ENCODE results near the gene PANX2.

DNA sequence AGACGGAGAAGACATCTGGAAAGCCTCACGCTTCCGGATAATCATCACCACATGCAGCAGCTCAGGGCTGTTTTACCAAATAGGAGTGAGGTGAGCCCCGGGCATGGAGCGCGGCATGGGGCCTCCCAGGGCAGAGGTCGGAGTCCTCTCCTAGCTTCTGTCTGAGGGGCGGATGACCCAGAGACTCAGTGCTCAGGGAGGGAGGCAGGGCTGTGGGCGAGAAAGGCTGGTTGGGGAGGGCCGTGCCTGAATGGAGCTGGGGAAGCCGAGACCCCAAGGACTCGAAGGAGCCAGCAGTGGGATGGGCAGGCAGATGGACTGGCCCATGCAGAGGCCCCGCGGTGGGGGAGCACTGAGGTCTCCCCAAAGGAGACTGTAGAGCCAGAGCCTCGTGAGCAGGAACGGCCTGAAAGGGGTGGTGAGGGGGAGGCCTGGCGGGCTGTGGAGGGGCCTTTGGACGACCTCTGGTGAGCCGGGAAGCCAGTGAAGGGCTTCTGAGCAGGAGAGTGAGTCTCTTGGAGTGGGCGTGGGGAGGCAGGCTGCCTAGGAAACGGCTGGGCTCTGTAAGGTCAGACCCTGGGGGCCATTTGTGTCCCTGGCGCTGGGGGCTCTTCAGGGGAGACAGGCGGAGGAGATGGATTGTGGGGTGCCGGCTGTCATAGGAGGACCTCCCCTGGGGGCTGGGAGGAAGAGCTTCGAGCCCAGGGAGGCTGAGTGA lies 24.7 kb upstream of the PANX2 start:
- no peak for TF ChIP-seq TAF1 (IDR thresholded peaks at IDR 0.05; ENCODE audit: borderline replicate concordance, low read depth, low read length)
- TF ChIP-seq POLR2AphosphoS5 (IDR thresholded peaks at IDR 0.05; ENCODE audit: low read depth, low read length), result no peak
- no peak for TF ChIP-seq POLR2A (IDR thresholded peaks at IDR 0.05; ENCODE audit: low read depth, low read length)
